HEK293 (cell line): Measurements from ENCODE around the gene LRRC43.

Experiments used
- CTCF ChIA-PET: fragments of 350-600 bp; formaldehyde crosslinking; extraction: SDS; loops from one replicate; lab custom pipeline; 2021; ENCODE audit warnings: antibody characterized with exemption; lab: Yijun Ruan, JAX
- POLR2A ChIA-PET: fragments of 300-600 bp; formaldehyde crosslinking; extraction: SDS; loops from one replicate; lab custom pipeline; 2020; ENCODE audit warnings: antibody characterized with exemption, inconsistent platforms; lab: Yijun Ruan, JAX
- H3K27ac ChIP-seq: fragments of 200-500 bp; sonication (Bioruptor generic); 2 replicates; pipeline ENCODE4 v1.5.1; 2014; ENCODE audit warnings: low read depth, low read length, control low read depth, inconsistent platforms; ENCODE audit errors: extremely low read depth
- H3K36me3 ChIP-seq, 2 experiments: fragments of 200-500 bp in 1 of 2; sonication (Bioruptor generic) in 1 of 2; 1 replicate in 1 of 2; 2 replicates in 1 of 2; pipeline ENCODE4 v1.5.1; 2014 to 2017; ENCODE audit warnings: inconsistent platforms in 2 of 2, low read length in 2 of 2; ENCODE audit not compliant: control insufficient read depth in 2 of 2, insufficient read depth in 1 of 2
- H3K4me1 ChIP-seq: fragments of 200-500 bp; sonication (Bioruptor generic); 2 replicates; pipeline ENCODE4 v1.5.1; 2014; ENCODE audit warnings: mild to moderate bottlenecking, low read length, inconsistent platforms; ENCODE audit not compliant: control insufficient read depth, insufficient read depth
- H3K4me3 ChIP-seq: 2 replicates; pipeline ENCODE4 v1.5.1; 2011; ENCODE audit warnings: low read depth, mild to moderate bottlenecking, control low read depth, low read length, moderate library complexity
- H3K9me3 ChIP-seq: fragments of 200-500 bp; sonication (Bioruptor generic); 2 replicates; pipeline ENCODE4 v1.5.1; 2014; ENCODE audit warnings: low read depth, low read length, inconsistent platforms; ENCODE audit not compliant: control insufficient read depth, insufficient read depth
- KLF16 ChIP-seq: fragments of 450-650 bp; formaldehyde crosslinking; IDR thresholded peaks from 2 replicates; pipeline ENCODE4 v1.5.1; 2017; ENCODE audit warnings: missing biosample characterization, missing genetic modification characterization
- PRDM6 ChIP-seq: fragments of 450-650 bp; formaldehyde crosslinking; IDR thresholded peaks from 2 replicates; pipeline ENCODE4 v1.5.1; 2017; ENCODE audit warnings: missing biosample characterization, missing genetic modification characterization
- SCRT1 ChIP-seq: fragments of 450-650 bp; formaldehyde crosslinking; IDR thresholded peaks from 2 replicates; pipeline ENCODE4 v1.5.1; 2016; ENCODE audit warnings: missing biosample characterization, missing genetic modification characterization, borderline replicate concordance
- SCRT2 ChIP-seq: fragments of 450-650 bp; formaldehyde crosslinking; IDR thresholded peaks from 2 replicates; pipeline ENCODE4 v1.5.1; 2016; ENCODE audit warnings: missing biosample characterization, missing genetic modification characterization
- TRIM28 ChIP-seq: IDR thresholded peaks from 2 replicates; pipeline ENCODE4 v1.6.1; 2011; ENCODE audit warnings: low read length, control low read depth, borderline replicate concordance
- ZBTB20 ChIP-seq: fragments of 450-650 bp; formaldehyde crosslinking; IDR thresholded peaks from 2 replicates; pipeline ENCODE4 v1.5.1; 2016; ENCODE audit warnings: missing biosample characterization, missing genetic modification characterization
- ZFP41 ChIP-seq: fragments of 450-650 bp; formaldehyde crosslinking; IDR thresholded peaks from 2 replicates; pipeline ENCODE4 v1.5.1; 2016; ENCODE audit warnings: missing biosample characterization, missing genetic modification characterization, borderline replicate concordance
- ZFP69B ChIP-seq: fragments of 450-650 bp; formaldehyde crosslinking; IDR thresholded peaks from 2 replicates; pipeline ENCODE4 v1.5.1; 2016; ENCODE audit warnings: missing biosample characterization, missing genetic modification characterization
- ZNF155 ChIP-seq: fragments of 450-650 bp; formaldehyde crosslinking; IDR thresholded peaks from 2 replicates; pipeline ENCODE4 v1.5.1; 2016; ENCODE audit warnings: missing biosample characterization, missing genetic modification characterization
- ZNF223 ChIP-seq: fragments of 450-650 bp; formaldehyde crosslinking; IDR thresholded peaks from 2 replicates; pipeline ENCODE4 v1.5.1; 2016; ENCODE audit warnings: missing biosample characterization, missing genetic modification characterization
- ZNF280D ChIP-seq: fragments of 450-650 bp; formaldehyde crosslinking; IDR thresholded peaks from 2 replicates; pipeline ENCODE4 v1.5.1; 2016; ENCODE audit warnings: missing biosample characterization, missing genetic modification characterization
- ZNF350 ChIP-seq: fragments of 450-650 bp; formaldehyde crosslinking; IDR thresholded peaks from 2 replicates; pipeline ENCODE4 v1.5.0; 2017; ENCODE audit warnings: missing biosample characterization, mild to moderate bottlenecking, missing genetic modification characterization
- ZNF514 ChIP-seq: fragments of 450-650 bp; formaldehyde crosslinking; IDR thresholded peaks from 2 replicates; pipeline ENCODE4 v1.5.1; 2016; ENCODE audit warnings: missing biosample characterization, missing genetic modification characterization
- ZNF530 ChIP-seq: fragments of 450-650 bp; formaldehyde crosslinking; IDR thresholded peaks from 2 replicates; pipeline ENCODE4 v1.5.1; 2016; ENCODE audit warnings: low read depth, missing biosample characterization, missing genetic modification characterization
- ZNF548 ChIP-seq: fragments of 450-650 bp; formaldehyde crosslinking; IDR thresholded peaks from 2 replicates; pipeline ENCODE4 v1.5.1; 2016; ENCODE audit warnings: missing biosample characterization, missing genetic modification characterization
- ZNF654 ChIP-seq: fragments of 450-650 bp; formaldehyde crosslinking; IDR thresholded peaks from 2 replicates; pipeline ENCODE4 v1.5.1; 2016; ENCODE audit warnings: low read depth, missing biosample characterization, missing genetic modification characterization
- ZNF701 ChIP-seq: fragments of 450-650 bp; formaldehyde crosslinking; IDR thresholded peaks from 2 replicates; pipeline ENCODE4 v1.5.1; 2016; ENCODE audit warnings: missing biosample characterization, missing genetic modification characterization
- ZSCAN16 ChIP-seq: fragments of 450-650 bp; formaldehyde crosslinking; IDR thresholded peaks from 2 replicates; pipeline ENCODE4 v1.5.1; 2016; ENCODE audit warnings: missing biosample characterization, missing genetic modification characterization
- TF ChIP-seq, protein P1 (sequence below): fragments of 450-650 bp; formaldehyde crosslinking; IDR thresholded peaks from 2 replicates; pipeline ENCODE4 v1.5.1; 2016; ENCODE audit warnings: missing biosample characterization, missing genetic modification characterization
- TF ChIP-seq, protein P2 (sequence below): IDR thresholded peaks from 2 replicates; pipeline ENCODE4 v1.6.1; 2011; ENCODE audit warnings: mild to moderate bottlenecking, low read depth, low read length, borderline replicate concordance
- TF ChIP-seq, protein P3 (sequence below): fragments of 450-650 bp; formaldehyde crosslinking; IDR thresholded peaks from 2 replicates; pipeline ENCODE4 v1.5.1; 2016; ENCODE audit warnings: missing biosample characterization, missing genetic modification characterization

The LRRC43 gene

GRCh38 chr12:122190842-122191668, 8.1 kb downstream of the LRRC43 start:
- Histone ChIP-seq H3K36me3 (no peaks in the 10 kb centered on the region), H3K4me1 (no peaks in the 10 kb centered on the region), H3K9me3 (no peaks in the 10 kb centered on the region), H3K27ac (no peak overlapping the region), H3K4me3 (no peak overlapping the region)
- ChIA-PET CTCF (interaction anchor here (0.6 to 3.2 kb wide), 30 partner anchors 8 to 1590 kb away, joined by 3 to 12 read pairs (median 4); partner anchors contain the start of genes DIABLO and LRRC43), POLR2A (no interaction called here)
- TF ChIP-seq SCRT2 (tag by site-specific recombination) = peak; percentile 73
- TF ChIP-seq ZNF654 (tag by site-specific recombination) = peak; percentile 78
- TF ChIP-seq SCRT1 (tag by site-specific recombination) = peak; percentile 67
- no peak for TF ChIP-seq ZBTB20 (tag by site-specific recombination)
- no peak for TF ChIP-seq ZNF350 (tag by site-specific recombination)
- TF ChIP-seq, protein P1, sequence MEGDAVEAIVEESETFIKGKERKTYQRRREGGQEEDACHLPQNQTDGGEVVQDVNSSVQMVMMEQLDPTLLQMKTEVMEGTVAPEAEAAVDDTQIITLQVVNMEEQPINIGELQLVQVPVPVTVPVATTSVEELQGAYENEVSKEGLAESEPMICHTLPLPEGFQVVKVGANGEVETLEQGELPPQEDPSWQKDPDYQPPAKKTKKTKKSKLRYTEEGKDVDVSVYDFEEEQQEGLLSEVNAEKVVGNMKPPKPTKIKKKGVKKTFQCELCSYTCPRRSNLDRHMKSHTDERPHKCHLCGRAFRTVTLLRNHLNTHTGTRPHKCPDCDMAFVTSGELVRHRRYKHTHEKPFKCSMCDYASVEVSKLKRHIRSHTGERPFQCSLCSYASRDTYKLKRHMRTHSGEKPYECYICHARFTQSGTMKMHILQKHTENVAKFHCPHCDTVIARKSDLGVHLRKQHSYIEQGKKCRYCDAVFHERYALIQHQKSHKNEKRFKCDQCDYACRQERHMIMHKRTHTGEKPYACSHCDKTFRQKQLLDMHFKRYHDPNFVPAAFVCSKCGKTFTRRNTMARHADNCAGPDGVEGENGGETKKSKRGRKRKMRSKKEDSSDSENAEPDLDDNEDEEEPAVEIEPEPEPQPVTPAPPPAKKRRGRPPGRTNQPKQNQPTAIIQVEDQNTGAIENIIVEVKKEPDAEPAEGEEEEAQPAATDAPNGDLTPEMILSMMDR (tag by site-specific recombination) = peak; percentile 62

DNA sequence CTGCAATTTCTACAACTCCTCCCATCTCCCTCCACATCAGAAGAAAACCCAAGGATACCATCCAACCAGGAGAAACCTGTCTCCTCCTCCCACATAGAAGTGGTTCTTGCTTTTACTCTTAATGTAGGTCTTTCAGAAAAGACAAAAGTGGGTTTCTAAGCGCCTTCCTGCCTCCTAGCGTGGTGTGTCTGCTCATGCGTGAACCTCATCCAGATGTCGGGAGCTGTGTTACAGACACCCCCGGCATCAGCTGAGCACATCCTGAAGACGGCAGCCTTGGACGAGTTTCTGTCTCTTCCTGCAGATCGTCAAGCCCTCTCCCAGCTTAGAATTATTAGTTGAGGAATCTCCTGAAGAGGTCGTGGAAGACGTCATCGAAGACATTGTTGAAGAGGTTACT, 9.5 kb downstream of the LRRC43 start:
- ChIA-PET CTCF (interaction anchor here (0.6 to 3.2 kb wide), 6 partner anchors 18 to 138 kb away, joined by 3 to 10 read pairs (median 4); no protein-coding TSS in a partner anchor), POLR2A (interaction anchor here (0.7 kb wide), 1 partner anchor 308 kb away, joined by 11 read pairs; no protein-coding TSS in a partner anchor)
- no peaks in the 10 kb centered on the region for H3K36me3 ChIP-seq
- no peaks in the 10 kb centered on the region for H3K4me1 ChIP-seq
- no peaks in the 10 kb centered on the region for H3K9me3 ChIP-seq
- no peak overlapping the region for H3K27ac ChIP-seq
- H3K4me3 ChIP-seq = no peak overlapping the region
- TF ChIP-seq SCRT2 (tag by site-specific recombination) = no peak

DNA sequence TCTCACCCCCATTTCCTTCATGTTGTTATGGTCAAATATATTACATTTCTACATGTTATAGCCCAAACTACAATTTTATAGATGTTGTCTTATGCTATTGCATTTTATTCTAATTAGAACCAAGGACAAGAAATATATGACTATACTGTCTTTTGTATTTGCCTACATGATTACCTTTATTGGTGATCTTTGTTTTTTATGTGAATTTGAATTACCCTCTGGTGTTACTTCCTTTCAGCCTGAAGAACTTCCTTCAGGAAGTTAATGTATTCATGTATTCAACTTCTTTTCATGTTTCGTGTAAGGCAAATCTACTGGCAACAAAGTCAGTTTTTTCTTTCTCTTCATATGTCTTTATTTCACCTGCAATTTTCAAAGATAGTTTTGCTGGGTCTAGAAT, 11.9 kb downstream of the LRRC43 start:
- H3K4me3 ChIP-seq = no peak overlapping the region
- no peaks in the 10 kb centered on the region for H3K4me1 ChIP-seq
- H3K27ac ChIP-seq = no peak overlapping the region
- no peaks in the 10 kb centered on the region for H3K9me3 ChIP-seq
- TF ChIP-seq KLF16 (tag by site-specific recombination) = no peak
- TF ChIP-seq ZNF548 = no peak
- no peak for TF ChIP-seq ZNF280D (tag by site-specific recombination)
- no peak for TF ChIP-seq ZNF701 (tag by site-specific recombination)
- no peak for TF ChIP-seq ZNF514 (tag by site-specific recombination)
- TF ChIP-seq ZFP41 (tag by site-specific recombination) = no peak
- TF ChIP-seq, protein P2, sequence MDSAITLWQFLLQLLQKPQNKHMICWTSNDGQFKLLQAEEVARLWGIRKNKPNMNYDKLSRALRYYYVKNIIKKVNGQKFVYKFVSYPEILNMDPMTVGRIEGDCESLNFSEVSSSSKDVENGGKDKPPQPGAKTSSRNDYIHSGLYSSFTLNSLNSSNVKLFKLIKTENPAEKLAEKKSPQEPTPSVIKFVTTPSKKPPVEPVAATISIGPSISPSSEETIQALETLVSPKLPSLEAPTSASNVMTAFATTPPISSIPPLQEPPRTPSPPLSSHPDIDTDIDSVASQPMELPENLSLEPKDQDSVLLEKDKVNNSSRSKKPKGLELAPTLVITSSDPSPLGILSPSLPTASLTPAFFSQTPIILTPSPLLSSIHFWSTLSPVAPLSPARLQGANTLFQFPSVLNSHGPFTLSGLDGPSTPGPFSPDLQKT = no peak
- TF ChIP-seq ZNF530 (tag by site-specific recombination) = no peak
- no peak for TF ChIP-seq PRDM6
- TF ChIP-seq ZSCAN16 = no peak
- TF ChIP-seq ZFP69B (tag by site-specific recombination) = no peak
- TF ChIP-seq TRIM28 = no peak
- no peak for TF ChIP-seq ZNF155 (tag by site-specific recombination)
- TF ChIP-seq ZNF223 (tag by site-specific recombination) = no peak
- TF ChIP-seq SCRT2 (tag by site-specific recombination) = no peak
- TF ChIP-seq, protein P3, sequence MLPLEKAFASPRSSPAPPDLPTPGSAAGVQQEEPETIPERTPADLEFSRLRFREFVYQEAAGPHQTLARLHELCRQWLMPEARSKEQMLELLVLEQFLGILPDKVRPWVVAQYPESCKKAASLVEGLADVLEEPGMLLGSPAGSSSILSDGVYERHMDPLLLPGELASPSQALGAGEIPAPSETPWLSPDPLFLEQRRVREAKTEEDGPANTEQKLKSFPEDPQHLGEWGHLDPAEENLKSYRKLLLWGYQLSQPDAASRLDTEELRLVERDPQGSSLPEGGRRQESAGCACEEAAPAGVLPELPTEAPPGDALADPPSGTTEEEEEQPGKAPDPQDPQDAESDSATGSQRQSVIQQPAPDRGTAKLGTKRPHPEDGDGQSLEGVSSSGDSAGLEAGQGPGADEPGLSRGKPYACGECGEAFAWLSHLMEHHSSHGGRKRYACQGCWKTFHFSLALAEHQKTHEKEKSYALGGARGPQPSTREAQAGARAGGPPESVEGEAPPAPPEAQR (tag by site-specific recombination) = no peak
- H3K36me3 ChIP-seq = no peaks in the 10 kb centered on the region
- ChIA-PET CTCF (interaction anchor here (0.6 kb wide), 1 partner anchor 84 kb away, joined by 4 read pairs; no protein-coding TSS in a partner anchor), POLR2A (interaction anchor here (1.2 kb wide), 1 partner anchor 31 kb away, joined by 4 read pairs; the partner anchor contains the start of gene DIABLO)
